Activated CD8-positive, alpha-beta memory T cell treated with anti-CD3 and anti-CD28 coated beads, Interleukin-2, amount 50 U/mL, for 4 hours (primary cell): ENCODE results near the gene DISP3.
"Not testable (repeated sequence)": the region's sequence is repeated elsewhere in the genome, so short reads cannot be mapped to it uniquely, and the experiment has no call there.

Experiments
- DNase-seq: peaks from one replicate; pipeline ENCODE4 v3.0.0-alpha.2; 2020

The DISP3 gene

GRCh38 chr1:11580049-11580448 lies 101.1 kb downstream of the DISP3 start:
- DNase-seq: not testable (repeated sequence)

- DNase-seq: no peak
Measured at GRCh38 chr1:11581445-11581991, 102.6 kb downstream of the DISP3 start.

GRCh38 chr1:11585389-11585788 lies 106.4 kb downstream of the DISP3 start:
- no peak for DNase-seq
